IMR-90 (cell line): ENCODE measurements around the gene BRMS1. TPM values are rescaled to one million over a fixed set of nuclear protein-coding genes. Genes with fewer than 3 reads are reported as not detected.

Experiments used
- ATAC-seq: fragments of 200-7000 bp; cut with Tn5 transposase; 2 replicates; pipeline ENCODE4 v1.9.1; 2020; ENCODE audit warnings: low read depth, mild to moderate bottlenecking, moderate library complexity
- BruUV-seq: library from RNA; stranded (reverse); fragments of 400-500 nt; replicated peaks from 2 replicates; lab custom pipeline; 2021; lab: Mats Ljungman, UMichigan
- CTCF ChIA-PET: fragments of 300-600 bp; formaldehyde crosslinking; extraction: SDS; loops from one replicate; lab custom pipeline; 2021; ENCODE audit warnings: antibody characterized with exemption; lab: Yijun Ruan, JAX
- POLR2A ChIA-PET: fragments of 300-600 bp; sonication (Branson Sonifier 250); formaldehyde crosslinking; loops from one replicate; lab custom pipeline; 2022; ENCODE audit warnings: antibody characterized with exemption; ENCODE audit not compliant: unreplicated experiment; lab: Charles Lee
- DNase-seq: peaks from one replicate; pipeline ENCODE4 v3.0.0; 2013
- H2AFZ ChIP-seq: replicated peaks from 2 replicates; pipeline ENCODE3; 2013; ENCODE audit warnings: low read length, mild to moderate bottlenecking; ENCODE audit not compliant: poor library complexity
- H2AK5ac ChIP-seq: 2 replicates; pipeline ENCODE4 v1.6.1; 2013; ENCODE audit warnings: low read depth, low read length, inconsistent platforms
- H2AK9ac ChIP-seq: replicated peaks from 2 replicates; pipeline ENCODE3; 2013; ENCODE audit warnings: mild to moderate bottlenecking, low read depth, low read length, moderate library complexity; ENCODE audit not compliant: poor library complexity
- H2BK120ac ChIP-seq: 2 replicates; pipeline ENCODE4 v1.6.1; 2013; ENCODE audit warnings: low read depth, low read length, inconsistent platforms
- H2BK15ac ChIP-seq: 3 replicates; pipeline ENCODE4 v1.6.1; 2013; ENCODE audit warnings: low read depth, low read length, inconsistent platforms
- H2BK20ac ChIP-seq: 2 replicates; pipeline ENCODE4 v1.6.1; 2013; ENCODE audit warnings: low read depth, mild to moderate bottlenecking, inconsistent platforms, low read length, moderate library complexity
- H2BK5ac ChIP-seq: 2 replicates; pipeline ENCODE4 v1.6.1; 2013; ENCODE audit warnings: mild to moderate bottlenecking, low read depth, low read length, inconsistent platforms; ENCODE audit not compliant: poor library complexity, severe bottlenecking
- H3K14ac ChIP-seq: replicated peaks from 2 replicates; pipeline ENCODE4 v1.6.1; 2013; ENCODE audit warnings: low read depth, low read length, inconsistent platforms
- H3K18ac ChIP-seq: 2 replicates; pipeline ENCODE4 v1.6.1; 2013; ENCODE audit warnings: low read depth, low read length, control low read depth
- H3K23ac ChIP-seq: 2 replicates; pipeline ENCODE4 v1.6.1; 2013; ENCODE audit warnings: low read depth, low read length, inconsistent platforms
- H3K27ac ChIP-seq: 2 replicates; pipeline ENCODE4 v1.5.1; 2013; ENCODE audit warnings: mild to moderate bottlenecking, control low read depth, low read length; ENCODE audit not compliant: insufficient read depth
- H3K27me3 ChIP-seq: 2 replicates; pipeline ENCODE4 v1.6.1; 2013; ENCODE audit warnings: low read length; ENCODE audit not compliant: control insufficient read depth, insufficient read depth
- H3K36me3 ChIP-seq: 2 replicates; pipeline ENCODE4 v1.6.1; 2013; ENCODE audit warnings: low read length, mixed read lengths; ENCODE audit not compliant: control insufficient read depth, insufficient read depth
- H3K4ac ChIP-seq: 2 replicates; pipeline ENCODE4 v1.6.1; 2013; ENCODE audit warnings: low read depth, low read length, inconsistent platforms
- H3K4me1 ChIP-seq: 2 replicates; pipeline ENCODE4 v1.6.1; 2013; ENCODE audit warnings: low read length, mixed read lengths; ENCODE audit not compliant: control insufficient read depth, insufficient read depth
- H3K4me2 ChIP-seq: 2 replicates; pipeline ENCODE4 v1.6.1; 2013; ENCODE audit warnings: low read depth, mild to moderate bottlenecking, control low read depth, low read length, moderate library complexity
- H3K4me3 ChIP-seq: 2 replicates; pipeline ENCODE4 v1.5.1; 2013; ENCODE audit warnings: low read depth, mild to moderate bottlenecking, control low read depth, low read length, moderate library complexity; ENCODE audit not compliant: insufficient read depth
- H3K56ac ChIP-seq: 2 replicates; pipeline ENCODE4 v1.6.1; 2013; ENCODE audit warnings: low read length, inconsistent platforms; ENCODE audit not compliant: insufficient read depth; ENCODE audit errors: extremely low read depth
- H3K79me1 ChIP-seq, 2 experiments: 2 replicates each; pipeline ENCODE4 v1.6.1; 2013; ENCODE audit warnings: low read length in 2 of 2, inconsistent platforms in 1 of 2, low read depth in 1 of 2
- H3K9ac ChIP-seq: 2 replicates; pipeline ENCODE4 v1.6.1; 2013; ENCODE audit warnings: low read depth, low read length, control low read depth
- H3K9me1 ChIP-seq: 2 replicates; pipeline ENCODE4 v1.6.1; 2013; ENCODE audit warnings: low read length, inconsistent platforms; ENCODE audit not compliant: insufficient read depth
- H3K9me3 ChIP-seq: 2 replicates; pipeline ENCODE4 v1.6.1; 2013; ENCODE audit warnings: low read length; ENCODE audit not compliant: control insufficient read depth, insufficient read depth
- H4K20me1 ChIP-seq: 2 replicates; pipeline ENCODE4 v1.6.1; 2013; ENCODE audit warnings: low read length, inconsistent platforms; ENCODE audit not compliant: insufficient read depth
- H4K5ac ChIP-seq: 2 replicates; pipeline ENCODE4 v1.6.1; 2013; ENCODE audit warnings: mild to moderate bottlenecking, low read depth, low read length, control low read depth
- H4K8ac ChIP-seq, 2 experiments: 2 replicates each; pipeline ENCODE4 v1.6.1; 2013; ENCODE audit warnings: low read depth in 2 of 2, low read length in 2 of 2, control low read depth in 1 of 2, inconsistent platforms in 1 of 2
- H4K91ac ChIP-seq: 2 replicates; pipeline ENCODE4 v1.6.1; 2013; ENCODE audit warnings: low read depth, low read length, inconsistent platforms; ENCODE audit not compliant: insufficient read depth
- BHLHE40 ChIP-seq: fragments of 150-350 bp; IDR thresholded peaks from 2 replicates; pipeline ENCODE4 v1.6.1; 2016; ENCODE audit warnings: mild to moderate bottlenecking, low read depth, low read length
- CEBPB ChIP-seq: IDR thresholded peaks from 2 replicates; pipeline ENCODE4 v1.6.1; 2012; ENCODE audit warnings: low read depth, low read length, improper control_type of control experiment
- FOS ChIP-seq: fragments of 150-350 bp; IDR thresholded peaks from 2 replicates; pipeline ENCODE4 v1.6.1; 2016; ENCODE audit warnings: low read depth, low read length
- NFE2L2 ChIP-seq: fragments of 150-350 bp; IDR thresholded peaks from 2 replicates; pipeline ENCODE4 v1.6.1; 2016; ENCODE audit warnings: low read depth, mild to moderate bottlenecking, low read length
- POLR2A ChIP-seq: IDR thresholded peaks from 2 replicates; pipeline ENCODE4 v1.6.1; 2012; ENCODE audit warnings: mild to moderate bottlenecking, low read depth, low read length
- RAD21 ChIP-seq: IDR thresholded peaks from 2 replicates; pipeline ENCODE4 v1.6.1; 2012; ENCODE audit warnings: low read length, improper control_type of control experiment
- SMC3 ChIP-seq: fragments of 150-350 bp; IDR thresholded peaks from 2 replicates; pipeline ENCODE4 v1.6.1; 2016; ENCODE audit warnings: low read depth, mild to moderate bottlenecking, antibody characterized with exemption, low read length, moderate library complexity
- WGBS, 2 experiments: methylation state at CpG; one replicate each; pipeline versions ENCODE4 v1.1.5 to v1.1.7; 2013; ENCODE audit warnings: missing lambda C conversion rate in 2 of 2; ENCODE audit not compliant: insufficient read length in 1 of 2; ENCODE audit errors: extremely low coverage in 2 of 2; 5-methylcytosine and 5-hydroxymethylcytosine counted together
- dilution Hi-C: fragments of 300-500 bp; cut with HindIII; formaldehyde crosslinking; loops from one replicate; pipeline ENCODE4 v1.14.3; 2018; ENCODE audit warnings: low sequenced_read_pairs; ENCODE audit not compliant: unreplicated experiment
- in situ Hi-C: fragments of 300-500 bp; cut with MboI; formaldehyde crosslinking; loops from 3 replicates; pipeline ENCODE4 v1.14.3; 2019; ENCODE audit warnings: low sequenced_read_pairs, inconsistent platforms, mixed read lengths
- intact Hi-C: fragments of 100-400 bp; cut with micrococcal nuclease; formaldehyde crosslinking; loops from 2 replicates; pipeline ENCODE4 v1.10.0; 2022
- polyA plus RNA-seq, 3 experiments: library from polyadenylated mRNA; depleted of rRNA; stranded (reverse); fragments of >200 nt; gene quantifications; 2 replicates each; pipeline ENCODE4 v1.2.3, GENCODE V29; 2012; ENCODE audit warnings: low replicate concordance in 1 of 3
- total RNA-seq: library from RNA; depleted of rRNA; stranded (reverse); fragments of >200 nt; gene quantifications from 2 replicates; pipeline ENCODE4 v1.2.3, GENCODE V29; 2012
- TF ChIP-seq, protein P1 (sequence below): fragments of 150-350 bp; IDR thresholded peaks from 2 replicates; pipeline ENCODE4 v1.6.1; 2017; ENCODE audit warnings: mild to moderate bottlenecking, antibody characterized with exemption, low read length, low read depth
- TF ChIP-seq, protein P2 (sequence below): conservative IDR thresholded peaks from 2 replicates; pipeline ENCODE4 v1.5.1; 2012; ENCODE audit warnings: mild to moderate bottlenecking, low read depth, low read length, improper control_type of control experiment

The BRMS1 gene
- total and polyA plus RNA-seq, 2 of the 4 experiments (the other 2 are of a cell fraction) = 48.3 to 57.9 TPM

DNA sequence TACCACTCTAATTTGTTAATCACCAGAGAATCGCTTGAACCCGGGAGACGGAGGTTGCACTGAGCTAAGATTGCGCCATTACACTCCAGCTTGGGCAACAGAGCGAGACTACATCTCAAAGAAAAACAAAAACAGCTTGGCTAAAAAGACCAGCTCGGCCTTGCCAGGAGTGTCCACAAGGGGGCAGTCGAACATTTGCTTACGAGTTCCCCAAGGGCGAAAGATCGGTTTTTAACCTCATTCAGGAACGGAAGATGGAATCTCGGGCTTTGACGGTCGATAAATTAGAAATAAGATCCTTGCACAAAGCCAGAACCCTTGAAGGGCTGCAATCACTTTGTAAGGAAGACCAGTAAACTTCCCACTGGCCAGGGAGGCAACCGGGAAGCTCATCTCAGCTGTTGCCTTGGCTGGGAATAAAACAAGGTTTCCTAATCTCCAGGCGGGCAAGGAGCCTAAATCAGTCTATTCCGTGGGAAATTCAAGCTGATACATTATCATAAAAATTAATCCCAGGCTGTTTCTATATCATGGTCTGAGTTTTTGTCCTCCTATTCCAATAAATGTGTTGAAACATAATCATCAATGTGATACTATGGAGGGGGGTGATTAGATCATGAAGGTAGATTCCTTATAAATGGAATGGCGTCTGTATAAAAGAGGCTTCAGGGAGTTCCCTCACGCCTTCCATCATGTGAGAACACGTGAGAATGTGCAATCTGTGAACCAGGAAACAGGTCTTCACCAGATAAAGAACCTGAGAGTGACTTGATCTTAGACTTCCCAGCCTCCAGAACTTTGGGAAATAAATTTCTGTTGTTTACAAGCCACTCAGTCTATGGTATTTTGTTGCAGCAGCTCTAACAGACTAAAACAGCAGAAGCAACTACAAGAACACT, 41.5 kb upstream of the BRMS1 start:
- peak; percentile 80 for DNase-seq
- Histone ChIP-seq H3K18ac (no peak overlapping the region), H3K9me3 (no peaks in the 10 kb centered on the region), H3K27ac (no peak overlapping the region), H2BK120ac (no peak overlapping the region), H2BK20ac (no peak overlapping the region), H3K36me3 (no peaks in the 10 kb centered on the region), H3K9ac (peak overlapping the region; percentile 39; the same call in 1 of the 2 replicates), H2BK15ac (no peak overlapping the region), H4K5ac (no peak overlapping the region), H3K4ac (no peak overlapping the region), H2BK5ac (no peak overlapping the region), H2AFZ (peak overlapping the region; percentile 89), H3K27me3 (peaks cover 7% of the 10 kb centered on the region), H3K79me1 (no peaks in the 10 kb centered on the region), H3K4me3 (peak overlapping the region; percentile 23; the same call in 1 of the 2 replicates), H3K23ac (no peak overlapping the region), H3K9me1 (no peaks in the 10 kb centered on the region), H3K14ac (0 out of 2 replicates have a peak overlapping the region, but pooled peaks have one; percentile 51), H2AK5ac (no peak overlapping the region), H3K4me1 (no peaks in the 10 kb centered on the region), H4K8ac (peak overlapping the region in 1 of 2 experiments; percentile 51; a peak in 1 of 4 replicates), H3K56ac (no peak overlapping the region), H3K4me2 (peak overlapping the region; percentile 74), H2AK9ac (no peak overlapping the region), H4K20me1 (no peaks in the 10 kb centered on the region), H4K91ac (no peak overlapping the region)
- ChIA-PET POLR2A (interaction anchor here (0.7 to 1.1 kb wide), 2 partner anchors 74 to 93 kb away, joined by 3 to 5 read pairs; no protein-coding TSS in a partner anchor), CTCF (interaction anchor here (0.5 to 2.1 kb wide), 14 partner anchors 9 to 128 kb away, joined by 3 to 11 read pairs (median 3); partner anchors contain the start of gene B4GAT1)
- no TSS peak for BruUV-seq
- in situ Hi-C loops (loop anchor here (5.0 kb wide), 1 partner anchor 79 kb away; no protein-coding TSS in a partner anchor), intact Hi-C loops (loop anchor here (1.0 to 5.0 kb wide), 2 partner anchors 46 to 75 kb away; no protein-coding TSS in a partner anchor), dilution Hi-C loops (no loop called here)
- peak; percentile 90 for ATAC-seq
- WGBS, 2 experiments = 3% methylated on average over 14 of the region's 20 CpGs; no CpG with 5 or more reads in 1 of the 2 experiments
- TF ChIP-seq FOS (no peak), BHLHE40 (no peak), SMC3 (peak; percentile 67), CEBPB (peak; percentile 93), NFE2L2 (no peak), POLR2A (no peak), RAD21 (peak; percentile 67)
- TF ChIP-seq, protein P1, sequence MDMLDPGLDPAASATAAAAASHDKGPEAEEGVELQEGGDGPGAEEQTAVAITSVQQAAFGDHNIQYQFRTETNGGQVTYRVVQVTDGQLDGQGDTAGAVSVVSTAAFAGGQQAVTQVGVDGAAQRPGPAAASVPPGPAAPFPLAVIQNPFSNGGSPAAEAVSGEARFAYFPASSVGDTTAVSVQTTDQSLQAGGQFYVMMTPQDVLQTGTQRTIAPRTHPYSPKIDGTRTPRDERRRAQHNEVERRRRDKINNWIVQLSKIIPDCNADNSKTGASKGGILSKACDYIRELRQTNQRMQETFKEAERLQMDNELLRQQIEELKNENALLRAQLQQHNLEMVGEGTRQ = no peak
- TF ChIP-seq, protein P2, sequence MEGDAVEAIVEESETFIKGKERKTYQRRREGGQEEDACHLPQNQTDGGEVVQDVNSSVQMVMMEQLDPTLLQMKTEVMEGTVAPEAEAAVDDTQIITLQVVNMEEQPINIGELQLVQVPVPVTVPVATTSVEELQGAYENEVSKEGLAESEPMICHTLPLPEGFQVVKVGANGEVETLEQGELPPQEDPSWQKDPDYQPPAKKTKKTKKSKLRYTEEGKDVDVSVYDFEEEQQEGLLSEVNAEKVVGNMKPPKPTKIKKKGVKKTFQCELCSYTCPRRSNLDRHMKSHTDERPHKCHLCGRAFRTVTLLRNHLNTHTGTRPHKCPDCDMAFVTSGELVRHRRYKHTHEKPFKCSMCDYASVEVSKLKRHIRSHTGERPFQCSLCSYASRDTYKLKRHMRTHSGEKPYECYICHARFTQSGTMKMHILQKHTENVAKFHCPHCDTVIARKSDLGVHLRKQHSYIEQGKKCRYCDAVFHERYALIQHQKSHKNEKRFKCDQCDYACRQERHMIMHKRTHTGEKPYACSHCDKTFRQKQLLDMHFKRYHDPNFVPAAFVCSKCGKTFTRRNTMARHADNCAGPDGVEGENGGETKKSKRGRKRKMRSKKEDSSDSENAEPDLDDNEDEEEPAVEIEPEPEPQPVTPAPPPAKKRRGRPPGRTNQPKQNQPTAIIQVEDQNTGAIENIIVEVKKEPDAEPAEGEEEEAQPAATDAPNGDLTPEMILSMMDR = peak; percentile 90
